Glutamatergic neuron (in vitro differentiated cells): Measurements from ENCODE around the gene CCDC78. TPM values are rescaled to one million over a fixed set of nuclear protein-coding genes. Genes with fewer than 3 reads are reported as not detected.

Source experiments
- DNase-seq: peaks from one replicate; pipeline ENCODE4 v3.0.0; 2022
- H3K27ac Mint-ChIP-seq: one replicate; pipeline ENCODE4 v1.8.0; 2020; ENCODE audit warnings: mild to moderate bottlenecking, mixed read lengths, inconsistent platforms; ENCODE audit not compliant: unreplicated experiment
- H3K27me3 Mint-ChIP-seq: one replicate; pipeline ENCODE4 v1.8.0; 2020; ENCODE audit warnings: mild to moderate bottlenecking, moderate library complexity, mixed read lengths, inconsistent platforms; ENCODE audit not compliant: unreplicated experiment
- H3K36me3 Mint-ChIP-seq: one replicate; pipeline ENCODE4 v1.8.0; 2020; ENCODE audit warnings: mild to moderate bottlenecking, mixed read lengths, inconsistent platforms; ENCODE audit not compliant: unreplicated experiment
- H3K4me1 Mint-ChIP-seq: one replicate; pipeline ENCODE4 v1.8.0; 2020; ENCODE audit warnings: mild to moderate bottlenecking, low read depth, mixed read lengths, inconsistent platforms; ENCODE audit not compliant: unreplicated experiment
- H3K4me3 Mint-ChIP-seq: one replicate; pipeline ENCODE4 v1.8.0; 2020; ENCODE audit warnings: mild to moderate bottlenecking, mixed read lengths, inconsistent platforms; ENCODE audit not compliant: unreplicated experiment
- H3K9me3 Mint-ChIP-seq: one replicate; pipeline ENCODE4 v1.8.0; 2020; ENCODE audit warnings: mild to moderate bottlenecking, moderate library complexity, mixed read lengths, inconsistent platforms; ENCODE audit not compliant: unreplicated experiment
- total RNA-seq: library from RNA; stranded (reverse); fragmentation: NEBNext Ultra II Directional; extraction: Animal tissue kit (Norgen Biotek cat#: 25700); gene quantifications from one replicate; pipeline ENCODE4 v1.2.1, GENCODE V29; 2021; ENCODE audit not compliant: unreplicated experiment
- TF ChIP-seq, protein P1 (sequence below): fragments of 200-600 bp; sonication (generic); IDR thresholded peaks from one replicate; pipeline ENCODE4 v1.5.0; 2021; ENCODE audit not compliant: partially characterized antibody, unreplicated experiment

Gene CCDC78
- total RNA-seq, 1 donor from 2014 or later: 18.9 TPM

DNA sequence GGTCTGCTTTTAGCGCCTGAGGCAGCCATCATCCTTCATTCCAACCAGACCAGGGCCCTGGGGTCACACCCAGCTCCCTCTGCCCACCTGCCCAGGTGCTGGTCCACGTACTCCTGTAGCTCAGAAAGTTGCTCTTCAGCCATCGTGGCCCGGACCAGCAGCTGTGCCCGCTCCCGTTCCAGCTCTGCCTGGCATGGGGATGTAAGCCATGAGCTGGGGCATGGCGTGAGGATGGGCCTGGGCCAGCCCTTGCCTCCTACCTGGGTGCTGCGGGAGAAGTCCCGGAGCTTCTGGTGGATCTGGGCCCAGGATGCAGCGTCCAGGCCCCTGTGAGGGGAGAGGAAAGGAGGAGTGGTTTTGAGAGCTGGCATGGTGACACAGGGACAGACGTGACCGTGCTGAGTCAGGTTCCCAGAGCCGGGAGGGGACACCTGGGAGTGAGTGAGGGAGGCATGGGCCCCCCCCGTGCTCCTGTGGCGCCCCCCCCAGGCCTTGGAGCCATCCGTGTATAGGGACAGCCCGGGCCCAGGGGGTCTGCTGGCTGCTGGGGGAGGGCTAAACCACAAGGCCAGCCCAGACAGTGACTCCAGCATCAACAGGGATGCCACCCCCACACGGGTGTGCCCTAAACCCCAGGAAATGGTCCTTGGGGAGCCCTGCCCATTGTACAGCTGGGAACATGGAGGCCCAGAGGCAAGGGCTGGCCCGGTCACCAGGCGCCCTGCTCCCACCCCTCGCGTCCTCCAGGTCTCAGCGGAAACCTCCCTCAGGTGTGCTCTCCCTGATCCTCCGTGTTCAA lies 3.2 kb downstream of the CCDC78 start:
- H3K27ac Mint-ChIP-seq: no peak overlapping the region
- H3K4me1 Mint-ChIP-seq: peaks cover 14% of the 10 kb centered on the region
- no peak overlapping the region for H3K4me3 Mint-ChIP-seq
- H3K27me3 Mint-ChIP-seq: peaks cover 18% of the 10 kb centered on the region
- no peaks in the 10 kb centered on the region for H3K36me3 Mint-ChIP-seq
- no peak for DNase-seq
- peaks cover 10% of the 10 kb centered on the region for H3K9me3 Mint-ChIP-seq
- TF ChIP-seq, protein P1, sequence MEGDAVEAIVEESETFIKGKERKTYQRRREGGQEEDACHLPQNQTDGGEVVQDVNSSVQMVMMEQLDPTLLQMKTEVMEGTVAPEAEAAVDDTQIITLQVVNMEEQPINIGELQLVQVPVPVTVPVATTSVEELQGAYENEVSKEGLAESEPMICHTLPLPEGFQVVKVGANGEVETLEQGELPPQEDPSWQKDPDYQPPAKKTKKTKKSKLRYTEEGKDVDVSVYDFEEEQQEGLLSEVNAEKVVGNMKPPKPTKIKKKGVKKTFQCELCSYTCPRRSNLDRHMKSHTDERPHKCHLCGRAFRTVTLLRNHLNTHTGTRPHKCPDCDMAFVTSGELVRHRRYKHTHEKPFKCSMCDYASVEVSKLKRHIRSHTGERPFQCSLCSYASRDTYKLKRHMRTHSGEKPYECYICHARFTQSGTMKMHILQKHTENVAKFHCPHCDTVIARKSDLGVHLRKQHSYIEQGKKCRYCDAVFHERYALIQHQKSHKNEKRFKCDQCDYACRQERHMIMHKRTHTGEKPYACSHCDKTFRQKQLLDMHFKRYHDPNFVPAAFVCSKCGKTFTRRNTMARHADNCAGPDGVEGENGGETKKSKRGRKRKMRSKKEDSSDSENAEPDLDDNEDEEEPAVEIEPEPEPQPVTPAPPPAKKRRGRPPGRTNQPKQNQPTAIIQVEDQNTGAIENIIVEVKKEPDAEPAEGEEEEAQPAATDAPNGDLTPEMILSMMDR: no peak

DNA sequence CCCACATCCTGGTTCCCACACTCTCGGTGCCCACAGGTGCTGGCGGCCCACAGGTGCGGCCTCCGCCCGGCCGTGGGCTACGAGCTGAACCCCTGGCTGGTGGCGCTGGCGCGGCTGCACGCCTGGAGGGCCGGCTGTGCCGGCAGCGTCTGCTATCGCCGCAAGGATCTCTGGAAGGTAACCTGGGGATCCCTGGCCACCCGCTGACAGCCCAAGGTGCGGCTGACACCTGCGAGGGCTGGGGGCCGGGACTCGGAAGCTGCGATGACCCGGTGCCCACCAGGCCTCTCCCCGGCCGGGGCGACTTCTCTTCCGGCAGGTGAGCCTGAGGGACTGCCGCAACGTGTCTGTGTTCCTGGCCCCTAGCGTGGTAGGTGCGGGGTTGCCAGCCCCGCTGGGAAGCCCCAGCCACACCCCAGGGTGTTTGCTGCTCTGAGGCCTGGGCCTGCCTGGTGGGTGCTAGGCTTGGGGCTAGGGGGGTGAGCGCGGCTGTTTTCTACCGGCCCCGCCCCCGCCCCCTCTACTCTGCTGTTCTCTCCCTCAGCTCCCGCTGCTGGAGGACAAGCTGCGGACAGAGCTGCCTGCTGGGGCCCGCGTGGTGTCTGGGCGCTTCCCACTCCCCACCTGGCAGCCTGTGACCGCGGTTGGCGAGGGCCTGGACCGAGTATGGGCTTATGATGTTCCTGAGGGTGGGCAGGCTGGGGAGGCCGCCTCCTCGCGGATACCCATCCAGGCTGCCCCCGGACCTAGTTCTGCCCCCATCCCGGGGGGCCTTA lies 4.3 kb downstream of the CCDC78 start:
- Mint-ChIP-seq H3K4me1 (peaks cover 14% of the 10 kb centered on the region), H3K4me3 (no peak overlapping the region), H3K9me3 (peaks cover 10% of the 10 kb centered on the region), H3K36me3 (no peaks in the 10 kb centered on the region), H3K27me3 (peaks cover 18% of the 10 kb centered on the region), H3K27ac (no peak overlapping the region)
- no peak for DNase-seq
- TF ChIP-seq, protein P1: no peak

DNA sequence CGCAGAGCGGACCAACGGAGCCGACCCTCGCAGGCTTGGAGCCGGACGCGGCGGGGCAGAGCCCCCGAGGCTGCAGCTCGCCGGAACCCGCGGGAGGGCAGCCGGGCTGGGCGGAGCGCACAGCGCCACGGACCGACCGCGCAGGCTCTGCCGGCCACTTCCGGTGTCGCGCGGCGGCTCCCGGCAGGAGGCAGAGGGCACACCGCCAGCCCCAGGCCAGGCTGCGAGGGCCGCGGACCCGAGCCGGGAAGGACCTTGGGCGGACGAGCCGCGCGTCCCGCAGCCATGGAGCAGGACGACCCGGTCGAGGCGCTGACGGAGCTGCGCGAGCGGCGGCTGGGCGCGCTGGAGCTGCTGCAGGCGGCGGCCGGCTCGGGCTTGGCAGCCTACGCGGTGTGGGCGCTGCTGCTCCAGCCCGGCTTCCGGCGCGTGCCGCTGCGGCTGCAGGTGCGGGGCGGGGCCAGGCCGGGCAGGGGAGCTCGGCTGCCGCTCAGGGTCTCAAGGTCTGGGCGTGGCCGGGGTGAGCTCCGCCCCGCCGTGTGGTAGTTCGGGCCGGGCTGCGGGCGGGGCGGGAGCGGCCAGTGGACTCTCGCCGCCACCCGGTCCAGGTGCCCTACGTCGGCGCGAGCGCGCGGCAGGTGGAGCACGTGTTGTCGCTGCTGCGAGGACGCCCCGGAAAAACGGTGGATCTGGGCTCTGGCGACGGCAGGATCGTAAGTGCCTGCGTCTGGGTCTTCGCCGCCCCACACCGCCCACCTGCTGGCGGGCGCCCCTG lies 5.1 kb downstream of the CCDC78 start, which contains the start of gene ANTKMT:
Gene ANTKMT (plus strand): TSS at position 157 of the 775 bp plus-strand sequence. CDS start 129 bp downstream, at position 286.
- H3K9me3 Mint-ChIP-seq: peaks cover 10% of the 10 kb centered on the region
- H3K4me3 Mint-ChIP-seq: peak within 1 kb of the TSS; percentile 85
- TF ChIP-seq, protein P1: no peak
- H3K27ac Mint-ChIP-seq: peak within 1 kb of the TSS; percentile 99
- DNase-seq: peak; percentile 91
- H3K36me3 Mint-ChIP-seq: no peaks in the 10 kb centered on the region
- peaks cover 14% of the 10 kb centered on the region for H3K4me1 Mint-ChIP-seq
- peaks cover 19% of the 10 kb centered on the region for H3K27me3 Mint-ChIP-seq

DNA sequence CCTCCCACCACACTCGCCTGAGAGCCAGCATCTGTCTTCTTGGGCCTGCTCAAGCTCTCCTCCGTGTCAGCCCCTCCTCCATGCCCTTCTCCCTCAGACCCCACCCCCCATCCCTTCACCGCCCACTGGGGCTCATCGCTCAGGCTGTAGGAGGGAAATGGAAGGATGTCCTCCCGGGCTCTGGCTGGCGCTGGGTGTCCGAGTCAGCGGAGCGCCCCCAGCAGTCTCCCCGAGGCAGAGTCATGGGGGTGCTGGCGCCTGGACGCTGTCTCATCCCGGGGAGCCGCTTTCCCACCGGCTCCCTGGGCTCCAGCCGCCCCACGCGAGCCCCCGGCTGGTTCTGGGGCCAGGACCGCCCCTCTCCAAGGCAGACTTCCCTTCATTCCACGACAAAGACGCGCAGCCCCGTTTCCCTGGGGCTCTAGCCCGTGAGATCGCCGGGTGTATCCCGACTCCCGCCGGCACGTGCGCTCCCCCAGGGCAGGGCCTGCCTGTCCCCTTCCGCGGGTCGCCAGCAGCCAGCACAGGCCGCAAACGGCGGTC lies 5.7 kb downstream of the CCDC78 start:
- H3K27me3 Mint-ChIP-seq: peaks cover 16% of the 10 kb centered on the region
- no peaks in the 10 kb centered on the region for H3K36me3 Mint-ChIP-seq
- TF ChIP-seq, protein P1: peak; percentile 11
- peaks cover 14% of the 10 kb centered on the region for H3K4me1 Mint-ChIP-seq
- H3K4me3 Mint-ChIP-seq: peak overlapping the region; percentile 85
- peaks cover 10% of the 10 kb centered on the region for H3K9me3 Mint-ChIP-seq
- H3K27ac Mint-ChIP-seq: peak overlapping the region; percentile 99
- peak; percentile 78 for DNase-seq
